ENCODE measurements around the gene SAMD4A.

DNA sequence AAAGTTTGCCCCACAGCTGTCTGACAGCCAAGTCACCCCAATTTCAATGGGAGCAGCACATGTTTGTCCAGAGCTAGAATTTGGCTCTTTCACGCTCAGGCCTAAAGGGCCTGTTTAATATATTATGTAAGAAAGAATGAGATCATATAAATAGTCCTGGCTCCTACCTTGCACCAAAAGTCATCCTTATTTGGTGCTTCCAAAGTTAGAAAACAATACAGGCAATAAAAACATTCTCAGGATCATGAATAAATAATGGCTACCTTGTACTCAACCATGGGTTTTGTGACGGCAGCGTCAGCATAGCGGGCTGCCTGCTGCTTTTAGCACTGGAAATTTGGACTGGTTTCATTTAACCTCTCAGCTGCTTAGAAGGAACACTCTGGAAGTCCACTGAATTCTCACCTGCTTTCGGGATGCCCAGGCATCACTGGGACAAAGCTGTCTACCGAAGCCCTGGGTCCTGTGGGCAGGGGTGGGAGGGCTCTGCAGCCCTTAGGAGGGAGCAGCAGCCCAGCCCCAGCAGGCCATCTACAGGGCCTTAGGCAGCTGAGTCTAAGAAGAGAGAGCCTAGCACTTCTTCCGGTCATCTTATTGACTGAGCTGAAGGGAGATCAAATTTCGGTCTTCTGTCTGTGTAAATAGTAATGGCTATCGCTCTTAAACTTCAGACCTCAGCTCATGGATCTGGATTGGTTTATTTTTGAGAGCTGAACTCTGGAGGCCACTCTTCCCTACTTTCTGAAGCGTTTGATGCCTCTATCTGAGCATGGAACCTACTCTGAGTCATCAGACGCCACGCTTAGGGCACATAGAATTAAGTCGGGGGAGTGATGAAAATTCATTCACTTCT, 106.5 kb downstream of the SAMD4A start:
- TF ChIP-seq POLR2A (IDR thresholded peaks at IDR 0.05; ENCODE audit: low read depth, low read length) (no peak), TAF1 (IDR thresholded peaks at IDR 0.05; ENCODE audit: low read depth, low read length) (no peak), POLR2AphosphoS5 (IDR thresholded peaks at IDR 0.05; ENCODE audit: low read depth, low read length) (no peak), SPI1 (IDR thresholded peaks at IDR 0.05; ENCODE audit: low read depth, low read length) (no peak), POU2F2 (IDR thresholded peaks at IDR 0.05; ENCODE audit: low read depth, low read length) (no peak), PAX5 (IDR thresholded peaks at IDR 0.05; ENCODE audit: insufficient read depth, low read length, severe bottlenecking) (no peak)

Data from GM12891 (cell line).